ENCODE results near the gene FOXP1. TPM values are rescaled to one million over a fixed set of nuclear protein-coding genes. Genes with fewer than 3 reads are reported as not detected.
"Not testable (repeated sequence)": the region's sequence is repeated elsewhere in the genome, so short reads cannot be mapped to it uniquely, and the experiment has no call there.

Gene FOXP1
- polyA plus RNA-seq, 6 donors from 2014 or later: 441 to 620 (median 523) TPM

- H3K4me3 Mint-ChIP-seq: peak overlapping the region in 7 of 8 donors; percentile 18 to 85 (median 58)
- peak; percentile 24 for DNase-seq
- H3K36me3 Mint-ChIP-seq: peaks cover 0 to 4% of the 10 kb centered on the region in 2 donors
- H3K27me3 Mint-ChIP-seq: no peaks in the 10 kb centered on the region
- peak overlapping the region; percentile 47 to 92 (median 88) for H3K27ac Mint-ChIP-seq
- peaks cover 52 to 79% (median 66%) of the 10 kb centered on the region in 3 donors for H3K4me1 Mint-ChIP-seq
- H3K9me3 Mint-ChIP-seq: no peaks in the 10 kb centered on the region
- peak; percentile 87 to 92 for ATAC-seq (ENCODE audit: low read depth in 2 of 2)
Measured at GRCh38 chr3:71530903-71531530, 52.5 kb downstream of the FOXP1 start.

- DNase-seq: no peak
- no peak overlapping the region for H3K4me3 Mint-ChIP-seq
Measured at GRCh38 chr3:71528816-71529215, 54.7 kb downstream of the FOXP1 start.

GRCh38 chr3:71526448-71526847 lies 57.1 kb downstream of the FOXP1 start:
- H3K36me3 Mint-ChIP-seq; H3K9me3 Mint-ChIP-seq; DNase-seq; H3K27me3 Mint-ChIP-seq; ATAC-seq (ENCODE audit: low read depth in 2 of 2); H3K4me3 Mint-ChIP-seq: not testable (repeated sequence)
- Mint-ChIP-seq H3K27ac (peak overlapping the region in 2 of 6 donors; percentile 21 to 67), H3K4me1 (peaks cover 36 to 73% (median 55%) of the 10 kb centered on the region in 3 donors)

More at GRCh38 chr3:71528816-71529215, 54.7 kb downstream of the FOXP1 start:
- Mint-ChIP-seq H3K4me1 (peaks cover 39 to 77% (median 51%) of the 10 kb centered on the region in 3 donors), H3K9me3 (no peaks in the 10 kb centered on the region), H3K36me3 (peaks cover 0 to under 1% of the 10 kb centered on the region in 2 donors), H3K27ac (peak overlapping the region in 4 of 6 donors; percentile 1 to 56 (median 28)), H3K27me3 (no peaks in the 10 kb centered on the region)
- ATAC-seq (ENCODE audit: low read depth in 2 of 2): no peak

GRCh38 chr3:71525391-71525790 lies 58.1 kb downstream of the FOXP1 start:
- no peak overlapping the region for H3K4me3 Mint-ChIP-seq
- no peak for ATAC-seq (ENCODE audit: low read depth in 2 of 2)
- peaks cover 0 to 5% of the 10 kb centered on the region in 2 donors for H3K36me3 Mint-ChIP-seq
- no peaks in the 10 kb centered on the region for H3K27me3 Mint-ChIP-seq
- H3K27ac Mint-ChIP-seq: peak overlapping the region in 1 of 6 donors; percentile 35
- no peaks in the 10 kb centered on the region for H3K9me3 Mint-ChIP-seq
- peaks cover 33 to 73% (median 51%) of the 10 kb centered on the region in 3 donors for H3K4me1 Mint-ChIP-seq
- DNase-seq: no peak

- H3K27me3 Mint-ChIP-seq: no peaks in the 10 kb centered on the region
- ATAC-seq (ENCODE audit: low read depth in 2 of 2): no peak
- no peaks in the 10 kb centered on the region for H3K9me3 Mint-ChIP-seq
- no peak for DNase-seq
- H3K36me3 Mint-ChIP-seq: peaks cover 0 to 5% of the 10 kb centered on the region in 2 donors
- no peak overlapping the region for H3K27ac Mint-ChIP-seq
- no peak overlapping the region for H3K4me3 Mint-ChIP-seq
- peaks cover 37 to 73% (median 52%) of the 10 kb centered on the region in 3 donors for H3K4me1 Mint-ChIP-seq
Measured at GRCh38 chr3:71524672-71525071, 58.9 kb downstream of the FOXP1 start.

GRCh38 chr3:71523628-71524027 lies 59.9 kb downstream of the FOXP1 start:
- Mint-ChIP-seq H3K9me3 (no peaks in the 10 kb centered on the region), H3K27ac (no peak overlapping the region), H3K4me3 (no peak overlapping the region), H3K27me3 (no peaks in the 10 kb centered on the region), H3K36me3 (peaks cover 1 to 7% of the 10 kb centered on the region in 2 donors), H3K4me1 (peaks cover 41 to 70% (median 50%) of the 10 kb centered on the region in 3 donors)
- DNase-seq: no peak
- ATAC-seq (ENCODE audit: low read depth in 2 of 2): no peak

GRCh38 chr3:71521940-71522876 lies 61.3 kb downstream of the FOXP1 start:
- H3K36me3 Mint-ChIP-seq: peaks cover 5 to 16% of the 10 kb centered on the region in 2 donors
- peaks cover 42 to 66% (median 56%) of the 10 kb centered on the region in 3 donors for H3K4me1 Mint-ChIP-seq
- no peaks in the 10 kb centered on the region for H3K27me3 Mint-ChIP-seq
- peak; percentile 42 to 45 for ATAC-seq (ENCODE audit: low read depth in 2 of 2)
- no peak for DNase-seq
- H3K9me3 Mint-ChIP-seq: no peaks in the 10 kb centered on the region
- H3K4me3 Mint-ChIP-seq: peak overlapping the region in 1 of 8 donors; percentile 12
- peak overlapping the region in 3 of 6 donors; percentile 56 to 60 (median 57) for H3K27ac Mint-ChIP-seq

- H3K4me1 Mint-ChIP-seq: peaks cover 41 to 68% (median 61%) of the 10 kb centered on the region in 3 donors
- peak overlapping the region in 5 of 8 donors; percentile 5 to 55 (median 36) for H3K4me3 Mint-ChIP-seq
- H3K36me3 Mint-ChIP-seq: peaks cover 5 to 16% of the 10 kb centered on the region in 2 donors
- H3K27ac Mint-ChIP-seq: peak overlapping the region in 5 of 6 donors; percentile 17 to 86 (median 44)
- H3K27me3 Mint-ChIP-seq: no peaks in the 10 kb centered on the region
- H3K9me3 Mint-ChIP-seq: no peaks in the 10 kb centered on the region
- DNase-seq (no peak), ATAC-seq (ENCODE audit: low read depth in 2 of 2) (no peak)
Measured at GRCh38 chr3:71521021-71521352, 62.5 kb downstream of the FOXP1 start.

- Mint-ChIP-seq H3K27me3 (no peaks in the 10 kb centered on the region), H3K4me3 (peak overlapping the region in 6 of 8 donors; percentile 5 to 55 (median 24)), H3K36me3 (peaks cover 5 to 16% of the 10 kb centered on the region in 2 donors), H3K4me1 (peaks cover 46 to 68% (median 65%) of the 10 kb centered on the region in 3 donors), H3K27ac (peak overlapping the region in 5 of 6 donors; percentile 17 to 86 (median 44)), H3K9me3 (no peaks in the 10 kb centered on the region)
- peak in 1 of 2 donors; percentile 30 for ATAC-seq (ENCODE audit: low read depth in 2 of 2)
- DNase-seq: no peak
Measured at GRCh38 chr3:71520161-71521020, 63.1 kb downstream of the FOXP1 start.

GRCh38 chr3:71518089-71518488 lies 65.4 kb downstream of the FOXP1 start:
- H3K9me3 Mint-ChIP-seq: no peaks in the 10 kb centered on the region
- H3K4me1 Mint-ChIP-seq: peaks cover 42 to 61% (median 60%) of the 10 kb centered on the region in 3 donors
- peaks cover 5 to 11% of the 10 kb centered on the region in 2 donors for H3K36me3 Mint-ChIP-seq
- DNase-seq (no peak), ATAC-seq (ENCODE audit: low read depth in 2 of 2) (no peak)
- H3K27me3 Mint-ChIP-seq: no peaks in the 10 kb centered on the region
- H3K27ac Mint-ChIP-seq: peak overlapping the region in 1 of 6 donors; percentile 60
- H3K4me3 Mint-ChIP-seq: no peak overlapping the region

- H3K4me1 Mint-ChIP-seq: peaks cover 39 to 57% (median 55%) of the 10 kb centered on the region in 3 donors
- no peaks in the 10 kb centered on the region for H3K9me3 Mint-ChIP-seq
- peak overlapping the region in 2 of 6 donors; percentile 5 to 60 for H3K27ac Mint-ChIP-seq
- peaks cover 5 to 11% of the 10 kb centered on the region in 2 donors for H3K36me3 Mint-ChIP-seq
- DNase-seq (no peak), ATAC-seq (ENCODE audit: low read depth in 2 of 2) (no peak)
- no peaks in the 10 kb centered on the region for H3K27me3 Mint-ChIP-seq
- no peak overlapping the region for H3K4me3 Mint-ChIP-seq
Measured at GRCh38 chr3:71517271-71517791, 66.2 kb downstream of the FOXP1 start.

GRCh38 chr3:71515636-71516365 lies 67.7 kb downstream of the FOXP1 start:
- Mint-ChIP-seq H3K9me3 (no peaks in the 10 kb centered on the region), H3K27ac (peak overlapping the region in 2 of 6 donors; percentile 27 to 48), H3K27me3 (no peaks in the 10 kb centered on the region), H3K4me3 (no peak overlapping the region), H3K4me1 (peaks cover 42 to 49% (median 45%) of the 10 kb centered on the region in 3 donors), H3K36me3 (peaks cover 5 to 11% of the 10 kb centered on the region in 2 donors)
- ATAC-seq (ENCODE audit: low read depth in 2 of 2) (no peak), DNase-seq (no peak)

Data from naive B cell (primary cell).